Spleen (tissue), 7 donors: ENCODE results near the gene MYL6B.

Experiments used
- POLR2A ChIP-seq, 3 donors: fragments of 450-650 bp; IDR thresholded peaks; one replicate each; pipeline ENCODE4 v1.5.1; 2017; ENCODE audit warnings: antibody characterized with exemption in 3 of 3, mild to moderate bottlenecking in 1 of 3
- POLR2AphosphoS5 ChIP-seq, 3 donors: sonication (generic); formaldehyde crosslinking; IDR thresholded peaks; one replicate each; pipeline ENCODE4 v1.5.1; 2017; ENCODE audit warnings: antibody characterized with exemption in 3 of 3
- TF ChIP-seq, protein P1 (sequence below), 11 experiments: fragments of 200-600 bp in 7 of 11; fragments of 450-650 bp in 4 of 11; sonication (generic) in 4 of 11; IDR thresholded peaks in 8 of 11; conservative IDR thresholded peaks in 3 of 11; 1 replicate in 7 of 11; 2 replicates in 4 of 11; pipeline versions ENCODE4 v1.4.0 to v1.8.0; 2016 to 2021; ENCODE audit warnings: antibody characterized with exemption in 11 of 11, inconsistent platforms in 4 of 11, mild to moderate bottlenecking in 1 of 11
- donor health status: DM: no; HTN: no; CAD: no; lungs with moderate emphysema.
- donor health status: DM: no; HTN: no; CAD: no.
- donor health status: DM: no; HTN: no; CAD: no.

GRCh38 chr12:56186957-56187356 lies 34.6 kb downstream of the MYL6B start:
- TF ChIP-seq, protein P1, sequence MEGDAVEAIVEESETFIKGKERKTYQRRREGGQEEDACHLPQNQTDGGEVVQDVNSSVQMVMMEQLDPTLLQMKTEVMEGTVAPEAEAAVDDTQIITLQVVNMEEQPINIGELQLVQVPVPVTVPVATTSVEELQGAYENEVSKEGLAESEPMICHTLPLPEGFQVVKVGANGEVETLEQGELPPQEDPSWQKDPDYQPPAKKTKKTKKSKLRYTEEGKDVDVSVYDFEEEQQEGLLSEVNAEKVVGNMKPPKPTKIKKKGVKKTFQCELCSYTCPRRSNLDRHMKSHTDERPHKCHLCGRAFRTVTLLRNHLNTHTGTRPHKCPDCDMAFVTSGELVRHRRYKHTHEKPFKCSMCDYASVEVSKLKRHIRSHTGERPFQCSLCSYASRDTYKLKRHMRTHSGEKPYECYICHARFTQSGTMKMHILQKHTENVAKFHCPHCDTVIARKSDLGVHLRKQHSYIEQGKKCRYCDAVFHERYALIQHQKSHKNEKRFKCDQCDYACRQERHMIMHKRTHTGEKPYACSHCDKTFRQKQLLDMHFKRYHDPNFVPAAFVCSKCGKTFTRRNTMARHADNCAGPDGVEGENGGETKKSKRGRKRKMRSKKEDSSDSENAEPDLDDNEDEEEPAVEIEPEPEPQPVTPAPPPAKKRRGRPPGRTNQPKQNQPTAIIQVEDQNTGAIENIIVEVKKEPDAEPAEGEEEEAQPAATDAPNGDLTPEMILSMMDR (IDR thresholded peaks at IDR 0.05 in 8 of 11, conservative IDR thresholded peaks at IDR 0.05 in 3 of 11), result no peak
- TF ChIP-seq POLR2A (IDR thresholded peaks at IDR 0.05), result no peak
- no peak for TF ChIP-seq POLR2AphosphoS5 (IDR thresholded peaks at IDR 0.05)
